Testis (tissue), 3 donors: Measurements from ENCODE around the gene LPP. TPM values are rescaled to one million over a fixed set of nuclear protein-coding genes. Genes with fewer than 3 reads are reported as not detected.

ENCODE experiments used
- DNase-seq: peaks from one replicate; pipeline ENCODE4 v3.0.0-alpha.2; 2019
- H3K27ac ChIP-seq, 2 donors: fragments of 200-600 bp; sonication (generic); one replicate each; pipeline ENCODE4 v1.5.1; 2019
- H3K27me3 ChIP-seq: fragments of 200-600 bp; sonication (generic); one replicate; pipeline ENCODE4 v1.5.1; 2019
- H3K36me3 ChIP-seq: fragments of 200-600 bp; sonication (generic); one replicate; pipeline ENCODE4 v1.5.1; 2017; ENCODE audit warnings: low read depth; ENCODE audit errors: missing control alignments
- H3K4me1 ChIP-seq: fragments of 200-600 bp; sonication (generic); one replicate; pipeline ENCODE4 v1.5.1; 2019
- H3K4me3 ChIP-seq, 2 donors: fragments of 200-600 bp; sonication (generic); one replicate each; pipeline ENCODE4 v1.5.1; 2017 to 2019
- H3K9me3 ChIP-seq: fragments of 200-600 bp; sonication (generic); one replicate; pipeline ENCODE4 v1.5.1; 2017
- CTCF ChIP-seq, 3 experiments: fragments of 450-650 bp in 2 of 3; fragments of 200-600 bp in 1 of 3; sonication (generic) in 1 of 3; IDR thresholded peaks; one replicate each; pipeline ENCODE4 v1.5.1; 2016 to 2019; ENCODE audit warnings: antibody characterized with exemption in 3 of 3, mild to moderate bottlenecking in 2 of 3, moderate library complexity in 1 of 3
- POLR2A ChIP-seq: fragments of 450-650 bp; IDR thresholded peaks from one replicate; pipeline ENCODE4 v1.6.1; 2017; ENCODE audit warnings: antibody characterized with exemption, mild to moderate bottlenecking, moderate library complexity
- WGBS, 2 donors: methylation state at CpG; one replicate each; pipeline ENCODE4 v1.1.5; 2018; 5-methylcytosine and 5-hydroxymethylcytosine counted together
- intact Hi-C: fragments of 100-400 bp; cut with DNase I; formaldehyde crosslinking; loops from one replicate; pipeline ENCODE4 v1.15.1; 2023; ENCODE audit warnings: low total_unique reads
- polyA plus RNA-seq: library from polyadenylated mRNA; stranded (reverse); fragments of 350-450 nt; fragmentation: Illumina TruSeq; extraction: RNeasy Lipid Tissue Mini Kit (QIAGEN cat#74804); gene quantifications from one replicate; pipeline ENCODE4 v1.2.3, GENCODE V29; 2014; ENCODE audit warnings: low read depth, low replicate concordance; ENCODE audit not compliant: insufficient read depth
- total RNA-seq, 2 donors: library from RNA; depleted of rRNA; stranded (reverse); fragments of >200 nt; gene quantifications; one replicate each; pipeline ENCODE4 v1.2.3, GENCODE V29; 2016

Gene LPP
- total and polyA plus RNA-seq, 3 donors from 2014 or later, result 89.9 to 135 (median 132) TPM

- H3K4me1 ChIP-seq, result no peaks in the 10 kb centered on the region
- no peak overlapping the region for H3K27ac ChIP-seq
- TF ChIP-seq CTCF (IDR thresholded peaks at IDR 0.05), result no peak
- TF ChIP-seq POLR2A, result no peak
- 97% methylated on average over 2 of the region's 2 CpGs for WGBS, 2 donors
- no peak for DNase-seq
- H3K36me3 ChIP-seq, result no peaks in the 10 kb centered on the region
- intact Hi-C loops, result no loop called here
- H3K4me3 ChIP-seq, result no peak overlapping the region
- H3K9me3 ChIP-seq, result no peaks in the 10 kb centered on the region
- no peaks in the 10 kb centered on the region for H3K27me3 ChIP-seq
These were observed 364.5 kb downstream of the LPP start for GRCh38 chr3:188518416-188518815.

- Histone ChIP-seq H3K4me1 (no peaks in the 10 kb centered on the region), H3K27me3 (no peaks in the 10 kb centered on the region), H3K4me3 (no peak overlapping the region), H3K27ac (no peak overlapping the region), H3K36me3 (no peaks in the 10 kb centered on the region), H3K9me3 (no peaks in the 10 kb centered on the region)
- intact Hi-C loops, result no loop called here
- WGBS, 2 donors, result 93 to 94% methylated on average over 6 of the region's 6 CpGs
- no peak for DNase-seq
- TF ChIP-seq CTCF (IDR thresholded peaks at IDR 0.05) (no peak), POLR2A (no peak)
These were observed 365.0 kb downstream of the LPP start for GRCh38 chr3:188518835-188519452.

- intact Hi-C loops, result no loop called here
These were observed 366.5 kb downstream of the LPP start for GRCh38 chr3:188520466-188520865.

GRCh38 chr3:188522115-188522514 lies 368.2 kb downstream of the LPP start:
- intact Hi-C loops, result no loop called here
- H3K27me3 ChIP-seq, result no peaks in the 10 kb centered on the region
- TF ChIP-seq POLR2A, result no peak
- TF ChIP-seq CTCF (IDR thresholded peaks at IDR 0.05), result no peak
- H3K9me3 ChIP-seq, result no peaks in the 10 kb centered on the region
- no peak overlapping the region for H3K27ac ChIP-seq
- H3K36me3 ChIP-seq, result no peaks in the 10 kb centered on the region
- DNase-seq, result no peak
- H3K4me3 ChIP-seq, result no peak overlapping the region
- WGBS, 2 donors, result 68 to 83% methylated on average over 3 of the region's 3 CpGs
- H3K4me1 ChIP-seq, result no peaks in the 10 kb centered on the region

More at GRCh38 chr3:188520466-188520865, 366.5 kb downstream of the LPP start:
- Histone ChIP-seq H3K4me3 (no peak overlapping the region), H3K4me1 (no peaks in the 10 kb centered on the region), H3K9me3 (no peaks in the 10 kb centered on the region), H3K36me3 (no peaks in the 10 kb centered on the region), H3K27me3 (no peaks in the 10 kb centered on the region), H3K27ac (no peak overlapping the region)
- TF ChIP-seq POLR2A (no peak), CTCF (IDR thresholded peaks at IDR 0.05) (no peak)
- no peak for DNase-seq
- WGBS, 2 donors, result 44 to 45% methylated on average over 4 of the region's 4 CpGs

GRCh38 chr3:188523291-188523690 lies 369.3 kb downstream of the LPP start:
- H3K36me3 ChIP-seq, result no peaks in the 10 kb centered on the region
- no peaks in the 10 kb centered on the region for H3K27me3 ChIP-seq
- H3K4me3 ChIP-seq, result no peak overlapping the region
- TF ChIP-seq CTCF (IDR thresholded peaks at IDR 0.05), result no peak
- TF ChIP-seq POLR2A, result no peak
- no peaks in the 10 kb centered on the region for H3K4me1 ChIP-seq
- no peaks in the 10 kb centered on the region for H3K9me3 ChIP-seq
- DNase-seq, result no peak
- H3K27ac ChIP-seq, result no peak overlapping the region
- WGBS, 2 donors, result 76 to 93% methylated on average over 5 of the region's 5 CpGs
- intact Hi-C loops, result no loop called here
